Muscle layer of colon (tissue), 2 donors: Measurements from ENCODE around the gene PAQR6.
"Not testable (repeated sequence)": the region's sequence is repeated elsewhere in the genome, so short reads cannot be mapped to it uniquely, and the experiment has no call there.

Source experiments
- H3K27ac ChIP-seq: one replicate; pipeline ENCODE4 v1.7.0; 2013; ENCODE audit warnings: low read depth, mild to moderate bottlenecking, low read length, moderate library complexity
- H3K27me3 ChIP-seq, 2 donors: one replicate each; pipeline ENCODE4 v1.7.0; 2013; ENCODE audit warnings: low read length in 2 of 2, mild to moderate bottlenecking in 2 of 2; ENCODE audit not compliant: insufficient read depth in 2 of 2, control insufficient read depth in 1 of 2
- H3K36me3 ChIP-seq: one replicate; pipeline ENCODE4 v1.7.0; 2013; ENCODE audit warnings: mild to moderate bottlenecking, low read length; ENCODE audit not compliant: insufficient read depth
- H3K4me1 ChIP-seq: one replicate; pipeline ENCODE4 v1.7.0; 2013; ENCODE audit warnings: mild to moderate bottlenecking, low read length; ENCODE audit not compliant: insufficient read depth
- H3K4me3 ChIP-seq, 2 donors: one replicate each; pipeline ENCODE4 v1.7.0; 2013; ENCODE audit warnings: low read length in 2 of 2, low read depth in 1 of 2, mild to moderate bottlenecking in 1 of 2, moderate library complexity in 1 of 2
- H3K9ac ChIP-seq: one replicate; pipeline ENCODE4 v1.7.0; 2013; ENCODE audit warnings: low read length
- H3K9me3 ChIP-seq: one replicate; pipeline ENCODE4 v1.7.0; 2013; ENCODE audit warnings: mild to moderate bottlenecking, low read length
- donor health status: abdominal sarcoma.
- donor health status: Adenocarcinoma of cecum.

The PAQR6 gene

GRCh38 chr1:156228501-156228900 lies 19.4 kb downstream of the PAQR6 start:
- Histone ChIP-seq H3K4me1 (peaks cover 8% of the 10 kb centered on the region), H3K4me3 (no peak overlapping the region), H3K9ac (no peak overlapping the region), H3K27ac (no peak overlapping the region), H3K27me3 (no peaks in the 10 kb centered on the region), H3K9me3 (no peaks in the 10 kb centered on the region), H3K36me3 (peaks cover 25% of the 10 kb centered on the region)

GRCh38 chr1:156226782-156227181 lies 21.1 kb downstream of the PAQR6 start:
- H3K36me3 ChIP-seq: peaks cover 23% of the 10 kb centered on the region
- no peak overlapping the region for H3K27ac ChIP-seq
- H3K9me3 ChIP-seq: no peaks in the 10 kb centered on the region
- no peaks in the 10 kb centered on the region for H3K27me3 ChIP-seq
- no peak overlapping the region for H3K9ac ChIP-seq
- H3K4me3 ChIP-seq: no peak overlapping the region
- H3K4me1 ChIP-seq: peaks cover 8% of the 10 kb centered on the region

- Histone ChIP-seq H3K4me1 (peaks cover 8% of the 10 kb centered on the region), H3K27ac (no peak overlapping the region), H3K9ac (no peak overlapping the region), H3K36me3 (peaks cover 28% of the 10 kb centered on the region), H3K9me3 (no peaks in the 10 kb centered on the region), H3K27me3 (no peaks in the 10 kb centered on the region), H3K4me3 (no peak overlapping the region)
These were observed 21.7 kb downstream of the PAQR6 start for GRCh38 chr1:156226116-156226538.

GRCh38 chr1:156225677-156226014 lies 22.2 kb downstream of the PAQR6 start:
- peaks cover 32% of the 10 kb centered on the region for H3K36me3 ChIP-seq
- peaks cover 8% of the 10 kb centered on the region for H3K4me1 ChIP-seq
- H3K9ac ChIP-seq: no peak overlapping the region
- no peaks in the 10 kb centered on the region for H3K9me3 ChIP-seq
- no peak overlapping the region for H3K27ac ChIP-seq
- no peak overlapping the region for H3K4me3 ChIP-seq
- no peaks in the 10 kb centered on the region for H3K27me3 ChIP-seq

- no peaks in the 10 kb centered on the region for H3K9me3 ChIP-seq
- H3K36me3 ChIP-seq: peaks cover 26% of the 10 kb centered on the region
- H3K27ac ChIP-seq: no peak overlapping the region
These were observed 25.7 kb downstream of the PAQR6 start for GRCh38 chr1:156221986-156222692.

GRCh38 chr1:156220226-156220625 lies 27.6 kb downstream of the PAQR6 start:
- H3K27me3 ChIP-seq: no peaks in the 10 kb centered on the region
- H3K4me3 ChIP-seq: no peak overlapping the region
- H3K36me3 ChIP-seq: peaks cover 19% of the 10 kb centered on the region
- no peaks in the 10 kb centered on the region for H3K9me3 ChIP-seq
- no peak overlapping the region for H3K27ac ChIP-seq
- no peaks in the 10 kb centered on the region for H3K4me1 ChIP-seq
- no peak overlapping the region for H3K9ac ChIP-seq

More at GRCh38 chr1:156221986-156222692, 25.7 kb downstream of the PAQR6 start:
- Histone ChIP-seq H3K4me1 (no peaks in the 10 kb centered on the region), H3K4me3 (no peak overlapping the region), H3K9ac (no peak overlapping the region), H3K27me3 (no peaks in the 10 kb centered on the region)

GRCh38 chr1:156217871-156218270 lies 30.0 kb downstream of the PAQR6 start:
- no peak overlapping the region for H3K27ac ChIP-seq
- H3K4me3 ChIP-seq: no peak overlapping the region
- H3K9ac ChIP-seq: no peak overlapping the region
- H3K27me3 ChIP-seq: no peaks in the 10 kb centered on the region
- no peaks in the 10 kb centered on the region for H3K9me3 ChIP-seq
- H3K36me3 ChIP-seq: peaks cover 10% of the 10 kb centered on the region
- peaks cover 8% of the 10 kb centered on the region for H3K4me1 ChIP-seq

GRCh38 chr1:156216361-156217086 lies 31.3 kb downstream of the PAQR6 start:
- H3K9ac ChIP-seq, H3K9me3 ChIP-seq, H3K27ac ChIP-seq, H3K27me3 ChIP-seq, H3K4me3 ChIP-seq: not testable (repeated sequence)
- peaks cover 11% of the 10 kb centered on the region for H3K36me3 ChIP-seq
- H3K4me1 ChIP-seq: peaks cover 14% of the 10 kb centered on the region

- peaks cover 14% of the 10 kb centered on the region for H3K4me1 ChIP-seq
- no peaks in the 10 kb centered on the region for H3K9me3 ChIP-seq
- H3K27ac ChIP-seq: no peak overlapping the region
- peak overlapping the region; percentile 21 for H3K9ac ChIP-seq
- H3K4me3 ChIP-seq: no peak overlapping the region
- H3K36me3 ChIP-seq: peaks cover 22% of the 10 kb centered on the region
- no peaks in the 10 kb centered on the region for H3K27me3 ChIP-seq
These were observed 33.7 kb downstream of the PAQR6 start for GRCh38 chr1:156214024-156214748.

GRCh38 chr1:156213644-156213966 lies 34.3 kb downstream of the PAQR6 start:
- H3K27me3 ChIP-seq: no peaks in the 10 kb centered on the region
- H3K4me1 ChIP-seq: peaks cover 14% of the 10 kb centered on the region
- peaks cover 23% of the 10 kb centered on the region for H3K36me3 ChIP-seq
- peak overlapping the region; percentile 96 for H3K9ac ChIP-seq
- peak overlapping the region; percentile 88 for H3K27ac ChIP-seq
- H3K4me3 ChIP-seq: peak overlapping the region; percentile 80 to 83
- H3K9me3 ChIP-seq: no peaks in the 10 kb centered on the region

- Histone ChIP-seq H3K9me3 (no peaks in the 10 kb centered on the region), H3K27ac (peak within 1 kb of the TSS; percentile 88), H3K4me3 (peak within 1 kb of the TSS; percentile 80 to 83), H3K27me3 (no peaks in the 10 kb centered on the region), H3K36me3 (peaks cover 28% of the 10 kb centered on the region), H3K9ac (peak within 1 kb of the TSS; percentile 96), H3K4me1 (peaks cover 14% of the 10 kb centered on the region)
These were observed 34.8 kb downstream of the PAQR6 start, which contains the start of gene PMF1 for GRCh38 chr1:156212833-156213643. Gene PMF1 (plus strand): TSS chr1:156213007. CDS start chr1:156213016, 9 bp downstream.
